Vagina (tissue), 2 donors: ENCODE measurements around the gene FBXO17.

ENCODE experiments used
- POLR2A ChIP-seq, 2 donors: fragments of 450-650 bp; IDR thresholded peaks; one replicate each; pipeline ENCODE4 v1.6.1; 2017; ENCODE audit warnings: antibody characterized with exemption in 2 of 2, mild to moderate bottlenecking in 2 of 2, moderate library complexity in 2 of 2
- POLR2AphosphoS5 ChIP-seq, 2 donors: sonication (generic); formaldehyde crosslinking; IDR thresholded peaks; one replicate each; pipeline ENCODE4 v1.9.0; 2017; ENCODE audit warnings: antibody characterized with exemption in 2 of 2, mild to moderate bottlenecking in 2 of 2, low read depth in 1 of 2; ENCODE audit not compliant: insufficient read depth in 1 of 2
- TF ChIP-seq, protein P1 (sequence below), 3 experiments: fragments of 450-650 bp in 2 of 3; fragments of 200-600 bp in 1 of 3; sonication (generic) in 1 of 3; IDR thresholded peaks; one replicate each; pipeline ENCODE4 v1.5.1; 2017 to 2019; ENCODE audit warnings: antibody characterized with exemption in 3 of 3, mild to moderate bottlenecking in 2 of 3, moderate library complexity in 2 of 3

- TF ChIP-seq, protein P1, sequence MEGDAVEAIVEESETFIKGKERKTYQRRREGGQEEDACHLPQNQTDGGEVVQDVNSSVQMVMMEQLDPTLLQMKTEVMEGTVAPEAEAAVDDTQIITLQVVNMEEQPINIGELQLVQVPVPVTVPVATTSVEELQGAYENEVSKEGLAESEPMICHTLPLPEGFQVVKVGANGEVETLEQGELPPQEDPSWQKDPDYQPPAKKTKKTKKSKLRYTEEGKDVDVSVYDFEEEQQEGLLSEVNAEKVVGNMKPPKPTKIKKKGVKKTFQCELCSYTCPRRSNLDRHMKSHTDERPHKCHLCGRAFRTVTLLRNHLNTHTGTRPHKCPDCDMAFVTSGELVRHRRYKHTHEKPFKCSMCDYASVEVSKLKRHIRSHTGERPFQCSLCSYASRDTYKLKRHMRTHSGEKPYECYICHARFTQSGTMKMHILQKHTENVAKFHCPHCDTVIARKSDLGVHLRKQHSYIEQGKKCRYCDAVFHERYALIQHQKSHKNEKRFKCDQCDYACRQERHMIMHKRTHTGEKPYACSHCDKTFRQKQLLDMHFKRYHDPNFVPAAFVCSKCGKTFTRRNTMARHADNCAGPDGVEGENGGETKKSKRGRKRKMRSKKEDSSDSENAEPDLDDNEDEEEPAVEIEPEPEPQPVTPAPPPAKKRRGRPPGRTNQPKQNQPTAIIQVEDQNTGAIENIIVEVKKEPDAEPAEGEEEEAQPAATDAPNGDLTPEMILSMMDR (IDR thresholded peaks at IDR 0.05): no peak
- TF ChIP-seq POLR2A (IDR thresholded peaks at IDR 0.05) (no peak), POLR2AphosphoS5 (IDR thresholded peaks at IDR 0.05; ENCODE audit: insufficient read depth in 1 of 2, low read depth in 1 of 2) (no peak)
Observed at GRCh38 chr19:39021063-39021462, 45.5 kb upstream of the FBXO17 start.
